GM21723 (cell line): Measurements from ENCODE around the gene TSHZ2.
"Not testable (repeated sequence)": the region's sequence is repeated elsewhere in the genome, so short reads cannot be mapped to it uniquely, and the experiment has no call there.

Experiments
- ATAC-seq: cut with Tn5 transposase; IDR thresholded peaks from one replicate; pipeline ENCODE4 v1.9.1; 2021; ENCODE audit warnings: mild to moderate bottlenecking, moderate library complexity; ENCODE audit not compliant: unreplicated experiment

Gene TSHZ2

GRCh38 chr20:53301869-53302268 lies 329.7 kb downstream of the TSHZ2 start:
- ATAC-seq: no peak

GRCh38 chr20:53302695-53303412 lies 330.7 kb downstream of the TSHZ2 start:
- no peak for ATAC-seq

GRCh38 chr20:53303413-53303760 lies 331.2 kb downstream of the TSHZ2 start:
- no peak for ATAC-seq

GRCh38 chr20:53304146-53304545 lies 332.0 kb downstream of the TSHZ2 start:
- no peak for ATAC-seq

GRCh38 chr20:53306192-53306805 lies 334.1 kb downstream of the TSHZ2 start:
- no peak for ATAC-seq

- ATAC-seq: no peak
Observed at GRCh38 chr20:53307964-53308597, 335.9 kb downstream of the TSHZ2 start.

- no peak for ATAC-seq
Observed at GRCh38 chr20:53309515-53309914, 337.4 kb downstream of the TSHZ2 start.

- no peak for ATAC-seq
Observed at GRCh38 chr20:53312957-53313356, 340.8 kb downstream of the TSHZ2 start.

GRCh38 chr20:53316206-53316937 lies 344.2 kb downstream of the TSHZ2 start:
- ATAC-seq: no peak

GRCh38 chr20:53319200-53319599 lies 347.0 kb downstream of the TSHZ2 start:
- ATAC-seq: no peak

- no peak for ATAC-seq
Observed at GRCh38 chr20:53319716-53320115, 347.6 kb downstream of the TSHZ2 start.

- no peak for ATAC-seq
Observed at GRCh38 chr20:53320701-53321100, 348.5 kb downstream of the TSHZ2 start.

GRCh38 chr20:53321596-53321995 lies 349.4 kb downstream of the TSHZ2 start:
- no peak for ATAC-seq

- ATAC-seq: no peak
Observed at GRCh38 chr20:53322651-53323050, 350.5 kb downstream of the TSHZ2 start.

- not testable (repeated sequence) for ATAC-seq
Observed at GRCh38 chr20:53323460-53323859, 351.3 kb downstream of the TSHZ2 start.

- no peak for ATAC-seq
Observed at GRCh38 chr20:53324816-53325215, 352.7 kb downstream of the TSHZ2 start.

GRCh38 chr20:53328961-53329360 lies 356.8 kb downstream of the TSHZ2 start:
- no peak for ATAC-seq

GRCh38 chr20:53329781-53330180 lies 357.6 kb downstream of the TSHZ2 start:
- ATAC-seq: no peak

GRCh38 chr20:53330601-53331140 lies 358.5 kb downstream of the TSHZ2 start:
- ATAC-seq: no peak

- no peak for ATAC-seq
Observed at GRCh38 chr20:53331151-53331973, 359.2 kb downstream of the TSHZ2 start.
